ENCODE measurements around the gene PPP1R15B.

Gene PPP1R15B

GRCh38 chr1:204366759-204367158 lies 44.9 kb downstream of the PPP1R15B start:
- H2BK12ac ChIP-seq (ENCODE audit: low read length in 2 of 2), result no peak overlapping the region
- H3K23ac ChIP-seq (ENCODE audit: low read length in 2 of 2), result no peak overlapping the region
- H2AFZ ChIP-seq (ENCODE audit: low read depth, low read length), result no peak overlapping the region
- peaks cover 5% of the 10 kb centered on the region for H3K4me1 ChIP-seq (ENCODE audit: control insufficient read depth, insufficient read depth, low read depth, low read length)
- H3K79me1 ChIP-seq (replicated peaks; ENCODE audit: low read length, poor library complexity, severe bottlenecking), result no peaks in the 10 kb centered on the region
- H3K27me3 ChIP-seq (ENCODE audit: control insufficient read depth in 1 of 2, insufficient read depth in 1 of 2, low read length in 2 of 2), result peaks cover 68 to 91% of the 10 kb centered on the region in 2 experiments
- no peak for DNase-seq
- no peak overlapping the region for H3K4ac ChIP-seq (ENCODE audit: low read depth in 1 of 2, low read length in 2 of 2)
- no peak overlapping the region for H3K27ac ChIP-seq (ENCODE audit: low read length, poor library complexity, severe bottlenecking)
- H3K4me2 ChIP-seq (ENCODE audit: low read length, poor library complexity, severe bottlenecking), result no peak overlapping the region
- no peak overlapping the region for H4K8ac ChIP-seq (ENCODE audit: low read length)
- no peak overlapping the region for H3K4me3 ChIP-seq (ENCODE audit: insufficient read depth in 1 of 2, low read depth in 1 of 2, low read length in 2 of 2)
- H2BK15ac ChIP-seq (ENCODE audit: low read depth, poor library complexity, severe bottlenecking), result no peak overlapping the region
- H2AK5ac ChIP-seq (ENCODE audit: low read length, severe bottlenecking), result no peak overlapping the region
- no peak overlapping the region for H3K14ac ChIP-seq (ENCODE audit: low read length in 2 of 2)
- H2BK120ac ChIP-seq (ENCODE audit: low read depth, low read length), result no peak overlapping the region
- peaks cover 0 to 3% of the 10 kb centered on the region in 2 experiments for H3K36me3 ChIP-seq (ENCODE audit: control insufficient read depth in 1 of 2, insufficient read depth in 2 of 2, low read depth in 1 of 2, low read length in 2 of 2)
- H3K18ac ChIP-seq (ENCODE audit: low read depth in 1 of 2, low read length in 2 of 2), result no peak overlapping the region
- H2BK5ac ChIP-seq (ENCODE audit: low read depth, low read length, poor library complexity, severe bottlenecking), result no peak overlapping the region
- no peak overlapping the region for H4K91ac ChIP-seq (ENCODE audit: low read length)
- WGBS, result 84% methylated on average over 7 of the region's 7 CpGs
- no peaks in the 10 kb centered on the region for H3K9me3 ChIP-seq (ENCODE audit: control insufficient read depth, low read length)
- no peak overlapping the region for H3K9ac ChIP-seq (ENCODE audit: low read length)

GRCh38 chr1:204363335-204364114 lies 48.1 kb downstream of the PPP1R15B start:
- WGBS, result 9% methylated on average over 26 of the region's 27 CpGs
- peaks cover 0 to 3% of the 10 kb centered on the region in 2 experiments for H3K36me3 ChIP-seq (ENCODE audit: control insufficient read depth in 1 of 2, insufficient read depth in 2 of 2, low read depth in 1 of 2, low read length in 2 of 2)
- H2AFZ ChIP-seq (ENCODE audit: low read depth, low read length), result peak overlapping the region; percentile 57
- H2AK5ac ChIP-seq (ENCODE audit: low read length, severe bottlenecking), result no peak overlapping the region
- H2BK120ac ChIP-seq (ENCODE audit: low read depth, low read length), result peak overlapping the region; percentile 96
- peak overlapping the region; percentile 93 for H3K4me2 ChIP-seq (ENCODE audit: low read length, poor library complexity, severe bottlenecking)
- no peaks in the 10 kb centered on the region for H3K79me1 ChIP-seq (replicated peaks; ENCODE audit: low read length, poor library complexity, severe bottlenecking)
- peaks cover 68 to 89% of the 10 kb centered on the region in 2 experiments for H3K27me3 ChIP-seq (ENCODE audit: control insufficient read depth in 1 of 2, insufficient read depth in 1 of 2, low read length in 2 of 2)
- peak overlapping the region in 1 of 2 experiments; percentile 48 for H3K14ac ChIP-seq (ENCODE audit: low read length in 2 of 2)
- no peak overlapping the region for H3K27ac ChIP-seq (ENCODE audit: low read length, poor library complexity, severe bottlenecking)
- H4K91ac ChIP-seq (ENCODE audit: low read length), result peak overlapping the region; percentile 92
- H3K4me1 ChIP-seq (ENCODE audit: control insufficient read depth, insufficient read depth, low read depth, low read length), result peaks cover 11% of the 10 kb centered on the region
- peak overlapping the region; percentile 69 for H3K9ac ChIP-seq (ENCODE audit: low read length)
- peak overlapping the region; percentile 79 to 84 for H2BK12ac ChIP-seq (ENCODE audit: low read length in 2 of 2)
- peak overlapping the region; percentile 98 for H2BK15ac ChIP-seq (ENCODE audit: low read depth, poor library complexity, severe bottlenecking)
- peak overlapping the region; percentile 51 to 75 for H3K4me3 ChIP-seq (ENCODE audit: insufficient read depth in 1 of 2, low read depth in 1 of 2, low read length in 2 of 2)
- H2BK5ac ChIP-seq (ENCODE audit: low read depth, low read length, poor library complexity, severe bottlenecking), result no peak overlapping the region
- H3K18ac ChIP-seq (ENCODE audit: low read depth in 1 of 2, low read length in 2 of 2), result peak overlapping the region; percentile 94 to 98
- H3K4ac ChIP-seq (ENCODE audit: low read depth in 1 of 2, low read length in 2 of 2), result peak overlapping the region; percentile 80 to 90
- H4K8ac ChIP-seq (ENCODE audit: low read length), result peak overlapping the region; percentile 99
- H3K23ac ChIP-seq (ENCODE audit: low read length in 2 of 2), result peak overlapping the region in 1 of 2 experiments; percentile 65
- no peaks in the 10 kb centered on the region for H3K9me3 ChIP-seq (ENCODE audit: control insufficient read depth, low read length)
- peak; percentile 79 for DNase-seq

- Histone ChIP-seq H3K9ac (ENCODE audit: low read length) (peak overlapping the region; percentile 69), H3K4me3 (ENCODE audit: insufficient read depth in 1 of 2, low read depth in 1 of 2, low read length in 2 of 2) (peak overlapping the region; percentile 3 to 75), H3K18ac (ENCODE audit: low read depth in 1 of 2, low read length in 2 of 2) (peak overlapping the region; percentile 94 to 98), H2BK12ac (ENCODE audit: low read length in 2 of 2) (peak overlapping the region; percentile 79 to 84), H3K9me3 (ENCODE audit: control insufficient read depth, low read length) (no peaks in the 10 kb centered on the region), H4K91ac (ENCODE audit: low read length) (peak overlapping the region; percentile 92), H4K8ac (ENCODE audit: low read length) (peak overlapping the region; percentile 99), H3K36me3 (ENCODE audit: control insufficient read depth in 1 of 2, insufficient read depth in 2 of 2, low read depth in 1 of 2, low read length in 2 of 2) (peaks cover 0 to 3% of the 10 kb centered on the region in 2 experiments), H2BK120ac (ENCODE audit: low read depth, low read length) (peak overlapping the region; percentile 96), H3K4me2 (ENCODE audit: low read length, poor library complexity, severe bottlenecking) (peak overlapping the region; percentile 93), H3K27me3 (ENCODE audit: control insufficient read depth in 1 of 2, insufficient read depth in 1 of 2, low read length in 2 of 2) (peaks cover 71 to 89% of the 10 kb centered on the region in 2 experiments), H3K4me1 (ENCODE audit: control insufficient read depth, insufficient read depth, low read depth, low read length) (peaks cover 11% of the 10 kb centered on the region), H2BK5ac (ENCODE audit: low read depth, low read length, poor library complexity, severe bottlenecking) (no peak overlapping the region), H3K14ac (ENCODE audit: low read length in 2 of 2) (no peak overlapping the region), H3K79me1 (replicated peaks; ENCODE audit: low read length, poor library complexity, severe bottlenecking) (no peaks in the 10 kb centered on the region), H3K23ac (ENCODE audit: low read length in 2 of 2) (peak overlapping the region in 1 of 2 experiments; percentile 65), H2AK5ac (ENCODE audit: low read length, severe bottlenecking) (no peak overlapping the region), H2BK15ac (ENCODE audit: low read depth, poor library complexity, severe bottlenecking) (peak overlapping the region; percentile 98), H2AFZ (ENCODE audit: low read depth, low read length) (peak overlapping the region; percentile 57), H3K4ac (ENCODE audit: low read depth in 1 of 2, low read length in 2 of 2) (peak overlapping the region; percentile 80 to 90), H3K27ac (ENCODE audit: low read length, poor library complexity, severe bottlenecking) (no peak overlapping the region)
- 71% methylated on average over 11 of the region's 11 CpGs for WGBS
- DNase-seq, result no peak
Observed at GRCh38 chr1:204362984-204363334, 48.7 kb downstream of the PPP1R15B start.

GRCh38 chr1:204361781-204362180 lies 49.8 kb downstream of the PPP1R15B start:
- Histone ChIP-seq H3K4me2 (ENCODE audit: low read length, poor library complexity, severe bottlenecking) (no peak overlapping the region), H2BK15ac (ENCODE audit: low read depth, poor library complexity, severe bottlenecking) (no peak overlapping the region), H3K27me3 (ENCODE audit: control insufficient read depth in 1 of 2, insufficient read depth in 1 of 2, low read length in 2 of 2) (peaks cover 78% of the 10 kb centered on the region in 2 experiments), H3K9ac (ENCODE audit: low read length) (no peak overlapping the region), H3K18ac (ENCODE audit: low read depth in 1 of 2, low read length in 2 of 2) (no peak overlapping the region), H3K23ac (ENCODE audit: low read length in 2 of 2) (no peak overlapping the region), H3K4ac (ENCODE audit: low read depth in 1 of 2, low read length in 2 of 2) (no peak overlapping the region), H2AFZ (ENCODE audit: low read depth, low read length) (no peak overlapping the region), H4K91ac (ENCODE audit: low read length) (no peak overlapping the region), H4K8ac (ENCODE audit: low read length) (no peak overlapping the region), H3K4me3 (ENCODE audit: insufficient read depth in 1 of 2, low read depth in 1 of 2, low read length in 2 of 2) (no peak overlapping the region), H3K14ac (ENCODE audit: low read length in 2 of 2) (no peak overlapping the region), H2BK120ac (ENCODE audit: low read depth, low read length) (no peak overlapping the region), H2BK5ac (ENCODE audit: low read depth, low read length, poor library complexity, severe bottlenecking) (no peak overlapping the region), H3K9me3 (ENCODE audit: control insufficient read depth, low read length) (no peaks in the 10 kb centered on the region), H3K36me3 (ENCODE audit: control insufficient read depth in 1 of 2, insufficient read depth in 2 of 2, low read depth in 1 of 2, low read length in 2 of 2) (peaks cover 0 to 3% of the 10 kb centered on the region in 2 experiments), H2AK5ac (ENCODE audit: low read length, severe bottlenecking) (no peak overlapping the region), H3K4me1 (ENCODE audit: control insufficient read depth, insufficient read depth, low read depth, low read length) (peaks cover 11% of the 10 kb centered on the region), H3K79me1 (replicated peaks; ENCODE audit: low read length, poor library complexity, severe bottlenecking) (no peaks in the 10 kb centered on the region), H2BK12ac (ENCODE audit: low read length in 2 of 2) (peak overlapping the region in 1 of 2 experiments; percentile 15), H3K27ac (ENCODE audit: low read length, poor library complexity, severe bottlenecking) (no peak overlapping the region)
- 93% methylated on average over 10 of the region's 10 CpGs for WGBS
- no peak for DNase-seq

Data from mesenchymal stem cell (in vitro differentiated cells and primary cell).